ENCODE measurements around the gene RHNO1.

RHNO1 gene

DNA sequence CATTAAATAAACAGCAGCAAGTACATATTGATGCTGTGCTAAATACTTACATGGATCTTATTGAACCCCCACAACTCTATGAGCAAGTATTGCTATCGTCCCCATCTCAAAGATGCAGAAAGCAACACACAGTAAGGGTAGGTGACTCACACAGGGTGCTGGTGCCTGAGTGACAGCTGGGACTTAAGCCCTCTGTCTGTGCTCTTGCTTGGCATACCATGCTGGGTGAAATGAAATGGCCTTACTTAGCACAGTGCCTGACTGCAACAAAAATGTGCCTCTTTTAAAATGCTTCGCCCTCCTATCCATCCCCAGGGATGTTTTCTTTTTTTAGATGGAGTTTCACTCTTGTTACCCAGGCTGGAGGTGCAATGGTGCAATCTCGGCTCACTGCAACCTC lies 21.0 kb upstream of the RHNO1 start:
- Histone ChIP-seq H3K4me3 (ENCODE audit: insufficient read depth, low read length, poor library complexity, severe bottlenecking) (no peak overlapping the region), H4K20me1 (ENCODE audit: low read depth, low read length) (no peaks in the 10 kb centered on the region)
- TF ChIP-seq EZH2phosphoT487 (conservative IDR thresholded peaks at IDR 0.05; ENCODE audit: low read length), result no peak
- TF ChIP-seq, protein P1, sequence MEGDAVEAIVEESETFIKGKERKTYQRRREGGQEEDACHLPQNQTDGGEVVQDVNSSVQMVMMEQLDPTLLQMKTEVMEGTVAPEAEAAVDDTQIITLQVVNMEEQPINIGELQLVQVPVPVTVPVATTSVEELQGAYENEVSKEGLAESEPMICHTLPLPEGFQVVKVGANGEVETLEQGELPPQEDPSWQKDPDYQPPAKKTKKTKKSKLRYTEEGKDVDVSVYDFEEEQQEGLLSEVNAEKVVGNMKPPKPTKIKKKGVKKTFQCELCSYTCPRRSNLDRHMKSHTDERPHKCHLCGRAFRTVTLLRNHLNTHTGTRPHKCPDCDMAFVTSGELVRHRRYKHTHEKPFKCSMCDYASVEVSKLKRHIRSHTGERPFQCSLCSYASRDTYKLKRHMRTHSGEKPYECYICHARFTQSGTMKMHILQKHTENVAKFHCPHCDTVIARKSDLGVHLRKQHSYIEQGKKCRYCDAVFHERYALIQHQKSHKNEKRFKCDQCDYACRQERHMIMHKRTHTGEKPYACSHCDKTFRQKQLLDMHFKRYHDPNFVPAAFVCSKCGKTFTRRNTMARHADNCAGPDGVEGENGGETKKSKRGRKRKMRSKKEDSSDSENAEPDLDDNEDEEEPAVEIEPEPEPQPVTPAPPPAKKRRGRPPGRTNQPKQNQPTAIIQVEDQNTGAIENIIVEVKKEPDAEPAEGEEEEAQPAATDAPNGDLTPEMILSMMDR (IDR thresholded peaks at IDR 0.05; ENCODE audit: insufficient read depth, low read length, poor library complexity, severe bottlenecking), result no peak

DNA sequence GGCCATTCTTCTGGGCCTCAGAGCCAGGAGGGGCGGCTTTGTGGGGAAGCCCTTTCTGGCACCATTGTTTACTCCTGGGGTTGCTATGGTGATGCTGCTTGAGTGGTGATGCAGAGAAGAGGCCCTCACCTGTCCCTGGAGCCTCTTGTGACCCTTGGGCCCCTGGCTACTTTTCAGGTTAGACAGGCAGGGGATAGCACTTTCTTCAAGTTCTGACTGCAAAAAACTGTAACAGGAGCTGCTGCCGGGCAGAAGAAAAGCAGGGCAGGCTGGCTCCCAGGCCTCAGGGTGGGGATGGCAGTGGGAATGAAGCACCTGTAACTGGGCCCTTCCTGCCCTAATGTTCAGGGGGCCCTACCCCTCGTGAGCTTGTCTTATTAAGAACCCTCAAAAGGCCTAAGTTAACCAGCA lies 20.0 kb upstream of the RHNO1 start, which contains the start of gene TEX52:
Gene TEX52 (minus strand): TSS at position 19 of the 411 bp plus-strand sequence. CDS start 13 bp downstream, at position 6.
- peaks cover 6% of the 10 kb centered on the region; the same call in 1 of the 2 replicates for H3K36me3 ChIP-seq (ENCODE audit: low read length)
- H3K9me3 ChIP-seq (ENCODE audit: insufficient read depth, low read length), result no peaks in the 10 kb centered on the region
- no peak within 1 kb of the TSS for H3K9ac ChIP-seq (ENCODE audit: low read length)
- no peak within 1 kb of the TSS for H3K27ac ChIP-seq (ENCODE audit: low read depth, low read length)
- H4K20me1 ChIP-seq (ENCODE audit: low read depth, low read length), result no peaks in the 10 kb centered on the region
- no peaks in the 10 kb centered on the region for H3K27me3 ChIP-seq (ENCODE audit: low read length)
- H3K4me3 ChIP-seq (ENCODE audit: insufficient read depth, low read length, poor library complexity, severe bottlenecking), result no peak within 1 kb of the TSS
- no peaks in the 10 kb centered on the region for H3K79me2 ChIP-seq (ENCODE audit: insufficient read depth, low read length)
- TF ChIP-seq EZH2phosphoT487 (conservative IDR thresholded peaks at IDR 0.05; ENCODE audit: low read length), result no peak
- TF ChIP-seq, protein P1 (IDR thresholded peaks at IDR 0.05; ENCODE audit: insufficient read depth, low read length, poor library complexity, severe bottlenecking), result no peak
- H2AFZ ChIP-seq (ENCODE audit: low read depth, low read length, severe bottlenecking), result no peak within 1 kb of the TSS
- no peaks in the 10 kb centered on the region for H3K9me2 ChIP-seq (replicated peaks; ENCODE audit: insufficient read depth, low read length)
- no peak within 1 kb of the TSS for H3K4me2 ChIP-seq (ENCODE audit: low read depth, low read length, poor library complexity, severe bottlenecking)
- H3F3A ChIP-seq (ENCODE audit: insufficient read depth), result peaks cover 9% of the 10 kb centered on the region; the same call in 1 of the 2 replicates

More for the DNA sequence above, 21.0 kb upstream of the RHNO1 start:
- no peak overlapping the region for H3K27ac ChIP-seq (ENCODE audit: low read depth, low read length)
- no peaks in the 10 kb centered on the region for H3K9me3 ChIP-seq (ENCODE audit: insufficient read depth, low read length)
- H3K9ac ChIP-seq (ENCODE audit: low read length), result no peak overlapping the region
- no peaks in the 10 kb centered on the region for H3K9me2 ChIP-seq (replicated peaks; ENCODE audit: insufficient read depth, low read length)
- H2AFZ ChIP-seq (ENCODE audit: low read depth, low read length, severe bottlenecking), result no peak overlapping the region
- H3K79me2 ChIP-seq (ENCODE audit: insufficient read depth, low read length), result no peaks in the 10 kb centered on the region
- no peak overlapping the region for H3K4me2 ChIP-seq (ENCODE audit: low read depth, low read length, poor library complexity, severe bottlenecking)
- H3K27me3 ChIP-seq (ENCODE audit: low read length), result no peaks in the 10 kb centered on the region
- H3F3A ChIP-seq (ENCODE audit: insufficient read depth), result peaks cover 9% of the 10 kb centered on the region; the same call in 1 of the 2 replicates
- H3K36me3 ChIP-seq (ENCODE audit: low read length), result peaks cover 6% of the 10 kb centered on the region; the same call in 1 of the 2 replicates

DNA sequence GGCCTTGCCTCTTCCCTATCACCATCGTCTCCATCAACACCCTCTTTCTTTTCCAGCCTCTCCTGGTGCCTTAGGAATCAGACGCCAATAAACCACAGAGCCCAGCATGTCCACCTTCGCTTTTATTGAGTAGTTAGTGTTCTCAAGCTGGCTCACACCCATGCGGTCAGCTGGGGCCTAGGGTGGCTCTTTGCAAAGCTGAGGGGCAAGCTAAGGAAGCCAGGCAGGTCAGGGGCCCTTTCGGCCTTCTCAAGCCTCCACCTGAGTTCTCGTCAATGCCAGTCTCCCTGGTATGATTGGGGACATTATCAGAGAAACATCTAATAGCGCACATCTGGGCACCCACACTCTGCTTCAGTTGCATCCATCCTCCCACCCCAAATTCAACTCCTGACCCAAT lies 19.4 kb upstream of the RHNO1 start:
- Histone ChIP-seq H3K27me3 (ENCODE audit: low read length) (no peaks in the 10 kb centered on the region), H3K9me3 (ENCODE audit: insufficient read depth, low read length) (no peaks in the 10 kb centered on the region), H3K4me2 (ENCODE audit: low read depth, low read length, poor library complexity, severe bottlenecking) (no peak overlapping the region), H3K27ac (ENCODE audit: low read depth, low read length) (no peak overlapping the region), H3K9ac (ENCODE audit: low read length) (no peak overlapping the region), H3F3A (ENCODE audit: insufficient read depth) (peaks cover 9% of the 10 kb centered on the region; the same call in 1 of the 2 replicates), H3K4me3 (ENCODE audit: insufficient read depth, low read length, poor library complexity, severe bottlenecking) (no peak overlapping the region), H3K79me2 (ENCODE audit: insufficient read depth, low read length) (no peaks in the 10 kb centered on the region), H4K20me1 (ENCODE audit: low read depth, low read length) (no peaks in the 10 kb centered on the region), H3K9me2 (replicated peaks; ENCODE audit: insufficient read depth, low read length) (no peaks in the 10 kb centered on the region), H2AFZ (ENCODE audit: low read depth, low read length, severe bottlenecking) (no peak overlapping the region), H3K36me3 (ENCODE audit: low read length) (peaks cover 6% of the 10 kb centered on the region; the same call in 1 of the 2 replicates)
- TF ChIP-seq, protein P1 (IDR thresholded peaks at IDR 0.05; ENCODE audit: insufficient read depth, low read length, poor library complexity, severe bottlenecking), result no peak
- no peak for TF ChIP-seq EZH2phosphoT487 (conservative IDR thresholded peaks at IDR 0.05; ENCODE audit: low read length)

Measured in SU-DHL-6 (cell line).